ENCODE measurements around the gene OR4D9.

Gene OR4D9

GRCh38 chr11:59479906-59480305 lies 31.4 kb upstream of the OR4D9 start:
- Histone ChIP-seq H3K18ac (ENCODE audit: low read depth in 1 of 2, low read length in 2 of 2) (no peak overlapping the region), H3K4me1 (ENCODE audit: control insufficient read depth, insufficient read depth, low read depth, low read length) (no peaks in the 10 kb centered on the region), H3K27ac (ENCODE audit: low read length, poor library complexity, severe bottlenecking) (no peak overlapping the region), H2BK5ac (ENCODE audit: low read depth, low read length, poor library complexity, severe bottlenecking) (no peak overlapping the region), H3K14ac (ENCODE audit: low read length in 2 of 2) (no peak overlapping the region), H2BK15ac (ENCODE audit: low read depth, poor library complexity, severe bottlenecking) (no peak overlapping the region), H3K4me3 (ENCODE audit: insufficient read depth in 1 of 2, low read depth in 1 of 2, low read length in 2 of 2) (no peak overlapping the region), H4K91ac (ENCODE audit: low read length) (no peak overlapping the region), H3K4me2 (ENCODE audit: low read length, poor library complexity, severe bottlenecking) (no peak overlapping the region), H2AFZ (ENCODE audit: low read depth, low read length) (no peak overlapping the region), H3K4ac (ENCODE audit: low read depth in 1 of 2, low read length in 2 of 2) (no peak overlapping the region), H3K27me3 (ENCODE audit: control insufficient read depth in 1 of 2, insufficient read depth in 1 of 2, low read length in 2 of 2) (no peaks in the 10 kb centered on the region), H3K9me3 (ENCODE audit: control insufficient read depth, low read length) (no peaks in the 10 kb centered on the region), H3K23ac (ENCODE audit: low read length in 2 of 2) (no peak overlapping the region), H4K8ac (ENCODE audit: low read length) (no peak overlapping the region), H3K79me1 (replicated peaks; ENCODE audit: low read length, poor library complexity, severe bottlenecking) (no peaks in the 10 kb centered on the region), H2BK120ac (ENCODE audit: low read depth, low read length) (no peak overlapping the region), H2BK12ac (ENCODE audit: low read length in 2 of 2) (no peak overlapping the region), H3K36me3 (ENCODE audit: control insufficient read depth in 1 of 2, insufficient read depth in 2 of 2, low read depth in 1 of 2, low read length in 2 of 2) (no peaks in the 10 kb centered on the region), H3K9ac (ENCODE audit: low read length) (no peak overlapping the region), H2AK5ac (ENCODE audit: low read length, severe bottlenecking) (no peak overlapping the region)
- DNase-seq, result no peak

DNA sequence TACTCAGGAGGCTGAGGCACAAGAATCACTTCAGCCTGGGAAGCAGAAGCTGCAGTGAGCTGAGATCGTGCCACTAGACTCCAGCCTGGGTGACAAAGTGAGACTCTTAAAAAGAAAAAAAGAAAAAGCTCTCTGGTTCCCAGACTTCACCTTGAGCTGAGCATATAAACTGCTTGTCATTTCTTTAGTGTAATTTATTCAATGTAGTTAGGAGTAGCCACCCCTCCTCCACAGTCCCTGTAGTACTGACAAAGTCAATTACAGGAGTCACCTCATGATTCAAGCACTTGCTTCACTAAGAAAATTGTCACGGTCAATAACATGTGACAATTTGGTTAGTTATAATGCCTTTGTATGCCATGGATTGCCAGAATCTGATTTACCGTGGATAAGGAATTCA lies 31.0 kb upstream of the OR4D9 start:
- Histone ChIP-seq H3K79me1 (replicated peaks; ENCODE audit: low read length, poor library complexity, severe bottlenecking) (no peaks in the 10 kb centered on the region), H2BK5ac (ENCODE audit: low read depth, low read length, poor library complexity, severe bottlenecking) (no peak overlapping the region), H3K27ac (ENCODE audit: low read length, poor library complexity, severe bottlenecking) (no peak overlapping the region), H3K36me3 (ENCODE audit: control insufficient read depth in 1 of 2, insufficient read depth in 2 of 2, low read depth in 1 of 2, low read length in 2 of 2) (no peaks in the 10 kb centered on the region), H3K4me1 (ENCODE audit: control insufficient read depth, insufficient read depth, low read depth, low read length) (no peaks in the 10 kb centered on the region), H2AK5ac (ENCODE audit: low read length, severe bottlenecking) (no peak overlapping the region), H3K4ac (ENCODE audit: low read depth in 1 of 2, low read length in 2 of 2) (no peak overlapping the region), H3K18ac (ENCODE audit: low read depth in 1 of 2, low read length in 2 of 2) (no peak overlapping the region), H3K27me3 (ENCODE audit: control insufficient read depth in 1 of 2, insufficient read depth in 1 of 2, low read length in 2 of 2) (no peaks in the 10 kb centered on the region), H2BK15ac (ENCODE audit: low read depth, poor library complexity, severe bottlenecking) (no peak overlapping the region), H2BK12ac (ENCODE audit: low read length in 2 of 2) (no peak overlapping the region), H3K4me2 (ENCODE audit: low read length, poor library complexity, severe bottlenecking) (no peak overlapping the region), H3K4me3 (ENCODE audit: insufficient read depth in 1 of 2, low read depth in 1 of 2, low read length in 2 of 2) (no peak overlapping the region), H4K91ac (ENCODE audit: low read length) (no peak overlapping the region), H3K14ac (ENCODE audit: low read length in 2 of 2) (no peak overlapping the region), H4K8ac (ENCODE audit: low read length) (no peak overlapping the region), H3K9ac (ENCODE audit: low read length) (no peak overlapping the region), H2BK120ac (ENCODE audit: low read depth, low read length) (no peak overlapping the region), H2AFZ (ENCODE audit: low read depth, low read length) (no peak overlapping the region), H3K9me3 (ENCODE audit: control insufficient read depth, low read length) (no peaks in the 10 kb centered on the region), H3K23ac (ENCODE audit: low read length in 2 of 2) (no peak overlapping the region)
- WGBS, result 77% methylated on average over 3 of the region's 3 CpGs
- no peak for DNase-seq

GRCh38 chr11:59501931-59502330 lies 9.4 kb upstream of the OR4D9 start:
- Histone ChIP-seq H4K91ac (ENCODE audit: low read length) (no peak overlapping the region), H3K9ac (ENCODE audit: low read length) (no peak overlapping the region), H3K14ac (ENCODE audit: low read length in 2 of 2) (no peak overlapping the region), H3K18ac (ENCODE audit: low read depth in 1 of 2, low read length in 2 of 2) (no peak overlapping the region), H3K27ac (ENCODE audit: low read length, poor library complexity, severe bottlenecking) (no peak overlapping the region), H3K27me3 (ENCODE audit: control insufficient read depth in 1 of 2, insufficient read depth in 1 of 2, low read length in 2 of 2) (peaks cover 0 to 4% of the 10 kb centered on the region in 2 experiments), H3K4me2 (ENCODE audit: low read length, poor library complexity, severe bottlenecking) (no peak overlapping the region), H3K4me1 (ENCODE audit: control insufficient read depth, insufficient read depth, low read depth, low read length) (no peaks in the 10 kb centered on the region), H3K23ac (ENCODE audit: low read length in 2 of 2) (no peak overlapping the region), H2BK12ac (ENCODE audit: low read length in 2 of 2) (no peak overlapping the region), H2BK15ac (ENCODE audit: low read depth, poor library complexity, severe bottlenecking) (no peak overlapping the region), H3K36me3 (ENCODE audit: control insufficient read depth in 1 of 2, insufficient read depth in 2 of 2, low read depth in 1 of 2, low read length in 2 of 2) (no peaks in the 10 kb centered on the region), H3K9me3 (ENCODE audit: control insufficient read depth, low read length) (no peaks in the 10 kb centered on the region), H3K4me3 (ENCODE audit: insufficient read depth in 1 of 2, low read depth in 1 of 2, low read length in 2 of 2) (no peak overlapping the region), H3K79me1 (replicated peaks; ENCODE audit: low read length, poor library complexity, severe bottlenecking) (no peaks in the 10 kb centered on the region), H4K8ac (ENCODE audit: low read length) (no peak overlapping the region), H3K4ac (ENCODE audit: low read depth in 1 of 2, low read length in 2 of 2) (no peak overlapping the region), H2BK120ac (ENCODE audit: low read depth, low read length) (no peak overlapping the region), H2BK5ac (ENCODE audit: low read depth, low read length, poor library complexity, severe bottlenecking) (no peak overlapping the region), H2AK5ac (ENCODE audit: low read length, severe bottlenecking) (no peak overlapping the region), H2AFZ (ENCODE audit: low read depth, low read length) (no peak overlapping the region)
- DNase-seq, result no peak
- WGBS, result no CpG with 5 or more reads among the region's 1 CpG

DNA sequence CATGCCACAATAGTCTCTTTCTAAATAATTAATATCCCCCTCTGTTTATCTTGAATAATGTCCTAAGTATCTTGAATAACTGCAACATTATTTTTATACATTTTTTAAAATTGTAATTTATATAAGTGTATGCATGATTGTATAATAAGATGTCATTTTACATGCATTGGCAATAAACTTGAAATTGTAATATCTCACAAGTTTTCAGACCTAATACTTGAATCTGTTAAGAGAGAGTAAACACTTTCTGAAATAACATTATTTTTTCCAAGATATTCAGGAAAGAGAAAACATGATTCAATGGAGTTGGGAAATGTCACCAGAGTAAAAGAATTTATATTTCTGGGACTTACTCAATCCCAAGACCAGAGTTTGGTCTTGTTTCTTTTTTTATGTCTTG lies 8.1 kb upstream of the OR4D9 start, which contains the start of gene OR4D11:
OR4D11 (plus strand) TSS at position 301 of the 400 bp plus-strand sequence; CDS start at position 301, 0 bp downstream.
- Histone ChIP-seq H2AFZ (ENCODE audit: low read depth, low read length) (no peak within 1 kb of the TSS), H4K8ac (ENCODE audit: low read length) (no peak within 1 kb of the TSS), H3K4me2 (ENCODE audit: low read length, poor library complexity, severe bottlenecking) (no peak within 1 kb of the TSS), H2BK15ac (ENCODE audit: low read depth, poor library complexity, severe bottlenecking) (no peak within 1 kb of the TSS), H3K79me1 (replicated peaks; ENCODE audit: low read length, poor library complexity, severe bottlenecking) (no peaks in the 10 kb centered on the region), H3K4me3 (ENCODE audit: insufficient read depth in 1 of 2, low read depth in 1 of 2, low read length in 2 of 2) (no peak within 1 kb of the TSS), H3K4me1 (ENCODE audit: control insufficient read depth, insufficient read depth, low read depth, low read length) (no peaks in the 10 kb centered on the region), H3K9ac (ENCODE audit: low read length) (no peak within 1 kb of the TSS), H3K36me3 (ENCODE audit: control insufficient read depth in 1 of 2, insufficient read depth in 2 of 2, low read depth in 1 of 2, low read length in 2 of 2) (no peaks in the 10 kb centered on the region), H2BK5ac (ENCODE audit: low read depth, low read length, poor library complexity, severe bottlenecking) (no peak within 1 kb of the TSS), H2BK120ac (ENCODE audit: low read depth, low read length) (no peak within 1 kb of the TSS), H3K23ac (ENCODE audit: low read length in 2 of 2) (no peak within 1 kb of the TSS), H3K9me3 (ENCODE audit: control insufficient read depth, low read length) (no peaks in the 10 kb centered on the region), H4K91ac (ENCODE audit: low read length) (no peak within 1 kb of the TSS), H3K14ac (ENCODE audit: low read length in 2 of 2) (no peak within 1 kb of the TSS), H3K4ac (ENCODE audit: low read depth in 1 of 2, low read length in 2 of 2) (no peak within 1 kb of the TSS), H2BK12ac (ENCODE audit: low read length in 2 of 2) (no peak within 1 kb of the TSS), H3K27ac (ENCODE audit: low read length, poor library complexity, severe bottlenecking) (no peak within 1 kb of the TSS), H3K27me3 (ENCODE audit: control insufficient read depth in 1 of 2, insufficient read depth in 1 of 2, low read length in 2 of 2) (no peaks in the 10 kb centered on the region), H2AK5ac (ENCODE audit: low read length, severe bottlenecking) (no peak within 1 kb of the TSS), H3K18ac (ENCODE audit: low read depth in 1 of 2, low read length in 2 of 2) (no peak within 1 kb of the TSS)
- no peak for DNase-seq

Data from mesenchymal stem cell (in vitro differentiated cells and primary cell).